UCSD-AML1 (cell line): ENCODE data around the gene PCDH7.

Experiments
- DNase-seq: peaks from one replicate; lab custom pipeline; 2025; ENCODE audit not compliant: unreplicated experiment; lab: John Stamatoyannopoulos, UW

The PCDH7 gene

DNA sequence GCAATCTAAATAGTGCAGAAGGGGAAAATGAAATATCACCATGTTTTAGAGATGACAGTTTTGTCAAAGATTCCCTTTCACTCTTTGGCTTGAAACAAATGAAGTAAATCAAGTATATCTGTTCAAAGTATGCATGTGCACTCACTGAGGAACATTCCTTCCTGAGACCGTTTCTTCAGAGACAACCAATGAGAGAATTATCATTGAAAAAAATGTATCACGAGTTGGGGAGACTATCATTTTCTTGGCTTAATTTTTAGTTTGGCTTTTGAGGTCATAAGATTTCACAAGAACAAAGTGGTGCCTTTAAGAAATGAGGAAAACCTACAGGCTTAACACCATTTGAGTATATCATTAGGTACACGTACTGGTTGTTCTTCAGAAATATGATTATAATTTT, 56.3 kb downstream of the PCDH7 start:
- DNase-seq, result no peak

DNA sequence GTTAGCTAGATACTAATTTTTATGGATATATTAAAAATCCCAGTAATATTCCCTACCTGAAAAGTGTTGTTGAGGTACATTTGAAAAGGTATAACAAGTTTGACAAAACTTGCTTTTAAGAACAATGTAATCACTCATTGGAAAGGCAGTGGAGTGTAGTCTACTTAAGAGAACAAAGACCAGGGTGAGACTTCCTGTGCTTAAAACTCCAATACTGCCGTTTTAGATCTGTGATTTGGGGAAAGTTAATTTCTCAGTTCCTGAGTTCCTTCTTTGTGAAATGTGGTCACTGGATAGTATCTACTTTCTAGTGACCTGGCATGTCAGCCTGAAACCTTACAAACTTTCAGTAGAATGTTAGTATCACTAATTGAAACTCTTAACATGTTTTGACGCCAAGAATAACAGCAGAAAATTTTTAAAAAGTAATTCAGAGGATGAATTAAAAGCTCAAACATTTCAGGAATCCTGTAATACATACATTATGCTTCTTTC, 56.8 kb downstream of the PCDH7 start:
- no peak for DNase-seq
